ENCODE results near the gene FGD1.

DNA sequence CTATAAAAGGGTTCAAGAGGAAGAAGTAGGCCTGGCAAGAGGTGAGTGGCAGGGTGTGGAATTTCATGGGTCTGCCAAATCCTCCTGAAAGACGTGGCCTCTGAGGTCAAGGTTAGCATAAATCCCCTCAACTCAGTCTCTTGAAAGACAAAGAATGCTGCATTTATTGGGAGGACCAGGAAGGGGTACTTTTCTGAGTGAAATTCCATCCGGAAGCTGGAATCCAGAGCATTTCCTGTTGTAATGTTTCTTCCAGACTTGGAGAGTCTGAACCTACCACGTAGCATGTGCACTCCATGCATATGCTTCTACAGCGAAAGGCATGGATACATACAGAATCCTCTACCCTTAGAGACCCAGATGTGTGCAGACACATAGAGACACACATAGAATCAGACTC lies 13.4 kb upstream of the FGD1 start:
- TF ChIP-seq, protein P1, sequence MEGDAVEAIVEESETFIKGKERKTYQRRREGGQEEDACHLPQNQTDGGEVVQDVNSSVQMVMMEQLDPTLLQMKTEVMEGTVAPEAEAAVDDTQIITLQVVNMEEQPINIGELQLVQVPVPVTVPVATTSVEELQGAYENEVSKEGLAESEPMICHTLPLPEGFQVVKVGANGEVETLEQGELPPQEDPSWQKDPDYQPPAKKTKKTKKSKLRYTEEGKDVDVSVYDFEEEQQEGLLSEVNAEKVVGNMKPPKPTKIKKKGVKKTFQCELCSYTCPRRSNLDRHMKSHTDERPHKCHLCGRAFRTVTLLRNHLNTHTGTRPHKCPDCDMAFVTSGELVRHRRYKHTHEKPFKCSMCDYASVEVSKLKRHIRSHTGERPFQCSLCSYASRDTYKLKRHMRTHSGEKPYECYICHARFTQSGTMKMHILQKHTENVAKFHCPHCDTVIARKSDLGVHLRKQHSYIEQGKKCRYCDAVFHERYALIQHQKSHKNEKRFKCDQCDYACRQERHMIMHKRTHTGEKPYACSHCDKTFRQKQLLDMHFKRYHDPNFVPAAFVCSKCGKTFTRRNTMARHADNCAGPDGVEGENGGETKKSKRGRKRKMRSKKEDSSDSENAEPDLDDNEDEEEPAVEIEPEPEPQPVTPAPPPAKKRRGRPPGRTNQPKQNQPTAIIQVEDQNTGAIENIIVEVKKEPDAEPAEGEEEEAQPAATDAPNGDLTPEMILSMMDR (conservative IDR thresholded peaks at IDR 0.05 in 1 of 2, IDR thresholded peaks at IDR 0.05 in 1 of 2; ENCODE audit: extremely low read depth in 1 of 2, insufficient read depth in 1 of 2, low read depth in 1 of 2, low read length in 2 of 2): no peak
- no peak for TF ChIP-seq EZH2 (IDR thresholded peaks at IDR 0.05; ENCODE audit: borderline replicate concordance, low read length)
